SK-N-SH treated with all-trans-retinoic acid at 6 μM for 48 hours (cell line): ENCODE data around the gene PADI2.

Source experiments
- ARNTL ChIP-seq: fragments of 450-650 bp; formaldehyde crosslinking; IDR thresholded peaks from 2 replicates; pipeline ENCODE4 v1.5.0; 2020; ENCODE audit warnings: low read depth, mild to moderate bottlenecking, moderate library complexity, borderline replicate concordance
- CSDC2 ChIP-seq: fragments of 250-450 bp; sonication (Bioruptor Pico); IDR thresholded peaks from 2 replicates; pipeline ENCODE4 v1.5.0; 2020; ENCODE audit warnings: mild to moderate bottlenecking, moderate library complexity
- PATZ1 ChIP-seq: fragments of 250-450 bp; sonication (Bioruptor Pico); IDR thresholded peaks from 2 replicates; pipeline ENCODE4 v1.8.0; 2020; ENCODE audit warnings: mild to moderate bottlenecking, moderate library complexity, borderline replicate concordance
- TCF4 ChIP-seq: fragments of 250-450 bp; sonication (Bioruptor Pico); IDR thresholded peaks from 2 replicates; pipeline ENCODE4 v1.8.0; 2021; ENCODE audit warnings: mild to moderate bottlenecking, moderate library complexity, borderline replicate concordance
- ZFP30 ChIP-seq: fragments of 450-650 bp; formaldehyde crosslinking; IDR thresholded peaks from 2 replicates; pipeline ENCODE4 v1.5.0; 2022; ENCODE audit warnings: mild to moderate bottlenecking, moderate library complexity
- TF ChIP-seq, protein P1 (sequence below): fragments of 250-450 bp; sonication (Bioruptor Pico); IDR thresholded peaks from 2 replicates; pipeline ENCODE4 v1.5.1; 2020; ENCODE audit warnings: low read depth, mild to moderate bottlenecking, moderate library complexity

DNA sequence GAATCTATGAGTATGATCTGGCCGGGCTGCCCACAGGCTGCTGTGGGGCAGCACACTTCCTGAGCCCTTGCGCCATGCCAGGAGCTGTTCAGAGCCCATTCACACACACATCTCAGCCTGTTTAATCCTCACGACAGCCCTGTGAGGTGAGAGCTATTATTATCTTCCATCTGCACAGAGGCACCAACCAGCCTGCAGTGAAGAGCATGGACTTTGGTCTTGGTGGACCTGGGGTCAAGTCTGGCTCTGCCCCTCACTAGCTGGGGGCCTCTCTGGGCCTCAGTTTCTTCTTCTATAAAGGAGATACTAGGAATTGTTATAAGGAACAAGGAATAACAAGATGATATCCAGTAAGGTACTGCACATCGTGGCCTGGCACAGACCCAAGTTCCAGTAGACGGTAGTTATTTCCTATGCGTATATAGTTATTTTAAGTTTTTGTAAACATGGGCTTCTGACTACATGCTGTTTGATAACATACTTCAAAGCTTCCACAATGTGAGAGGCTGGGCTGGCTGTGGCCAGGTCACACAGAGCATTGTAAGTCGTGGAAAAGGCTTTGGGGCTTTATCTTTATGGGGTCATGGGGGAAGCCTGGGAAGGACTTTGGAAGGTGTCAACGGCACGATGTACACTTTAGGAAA lies 3.4 kb upstream of the PADI2 start:
- TF ChIP-seq, protein P1, sequence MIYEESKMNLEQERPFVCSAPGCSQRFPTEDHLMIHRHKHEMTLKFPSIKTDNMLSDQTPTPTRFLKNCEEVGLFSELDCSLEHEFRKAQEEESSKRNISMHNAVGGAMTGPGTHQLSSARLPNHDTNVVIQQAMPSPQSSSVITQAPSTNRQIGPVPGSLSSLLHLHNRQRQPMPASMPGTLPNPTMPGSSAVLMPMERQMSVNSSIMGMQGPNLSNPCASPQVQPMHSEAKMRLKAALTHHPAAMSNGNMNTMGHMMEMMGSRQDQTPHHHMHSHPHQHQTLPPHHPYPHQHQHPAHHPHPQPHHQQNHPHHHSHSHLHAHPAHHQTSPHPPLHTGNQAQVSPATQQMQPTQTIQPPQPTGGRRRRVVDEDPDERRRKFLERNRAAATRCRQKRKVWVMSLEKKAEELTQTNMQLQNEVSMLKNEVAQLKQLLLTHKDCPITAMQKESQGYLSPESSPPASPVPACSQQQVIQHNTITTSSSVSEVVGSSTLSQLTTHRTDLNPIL (CRISPR knock-in tag): no peak
- TF ChIP-seq ARNTL (CRISPR knock-in tag) (no peak), PATZ1 (CRISPR knock-in tag) (no peak), ZFP30 (no peak), CSDC2 (no peak), TCF4 (CRISPR knock-in tag) (no peak)
